Panc1 (cell line): ENCODE results near the gene ST8SIA1. TPM values are rescaled to one million over a fixed set of nuclear protein-coding genes. Genes with fewer than 3 reads are reported as not detected.

ENCODE experiments used
- ATAC-seq: fragments of 200-7000 bp; cut with Tn5 transposase; 2 replicates; pipeline ENCODE4 v1.9.1; 2020; ENCODE audit warnings: mild to moderate bottlenecking, moderate library complexity
- BruUV-seq: library from RNA; stranded (reverse); fragments of 400-500 nt; replicated peaks from 2 replicates; lab custom pipeline; 2021; lab: Mats Ljungman, UMichigan
- CTCF ChIA-PET: fragments of 300-600 bp; sonication (Branson Sonifier 250); formaldehyde crosslinking; loops from one replicate; lab custom pipeline; 2022; ENCODE audit warnings: antibody characterized with exemption; lab: Charles Lee
- POLR2A ChIA-PET: fragments of 300-600 bp; sonication (Branson Sonifier 250); formaldehyde crosslinking; loops from one replicate; lab custom pipeline; 2022; ENCODE audit warnings: antibody characterized with exemption; lab: Charles Lee
- DNase-seq: peaks from one replicate; pipeline ENCODE4 v3.0.0-alpha.2; 2010; ENCODE audit warnings: low read depth, low spot score
- H3K27ac ChIP-seq: 2 replicates; pipeline ENCODE4 v1.5.1; 2011; ENCODE audit warnings: mild to moderate bottlenecking, low read length, inconsistent platforms
- H3K27me3 ChIP-seq: fragments of 200-500 bp; sonication (Bioruptor generic); 2 replicates; pipeline ENCODE4 v1.6.0; 2014; ENCODE audit warnings: low read length, inconsistent platforms; ENCODE audit not compliant: control insufficient read depth, insufficient read depth
- H3K36me3 ChIP-seq: fragments of 200-500 bp; sonication (Bioruptor generic); 2 replicates; pipeline ENCODE4 v1.5.1; 2014; ENCODE audit warnings: inconsistent platforms, mild to moderate bottlenecking, low read length, moderate library complexity; ENCODE audit not compliant: control insufficient read depth, insufficient read depth
- H3K4me1 ChIP-seq: 2 replicates; pipeline ENCODE4 v1.5.1; 2011; ENCODE audit warnings: inconsistent platforms, mild to moderate bottlenecking, low read length, moderate library complexity; ENCODE audit not compliant: control insufficient read depth, insufficient read depth
- H3K4me3 ChIP-seq, 2 experiments: 2 replicates each; pipeline ENCODE4 v1.5.1; 2011 to 2012; ENCODE audit warnings: low read depth in 2 of 2, low read length in 2 of 2, mild to moderate bottlenecking in 2 of 2, inconsistent platforms in 1 of 2, moderate library complexity in 1 of 2
- H3K9me3 ChIP-seq: fragments of 200-500 bp; sonication (Bioruptor generic); 2 replicates; pipeline ENCODE4 v1.5.1; 2014; ENCODE audit warnings: low read depth, mild to moderate bottlenecking, inconsistent platforms, low read length, moderate library complexity; ENCODE audit not compliant: control insufficient read depth, insufficient read depth
- CTCF ChIP-seq: fragments of 450-650 bp; IDR thresholded peaks from 2 replicates; pipeline ENCODE4 v1.5.1; 2017; ENCODE audit warnings: mild to moderate bottlenecking
- POLR2AphosphoS5 ChIP-seq: IDR thresholded peaks from 2 replicates; pipeline ENCODE4 v1.6.1; 2012; ENCODE audit warnings: mild to moderate bottlenecking, low read depth, low read length, moderate library complexity
- REST ChIP-seq, 2 experiments: IDR thresholded peaks; 2 replicates each; pipeline ENCODE4 v1.6.1; 2011 to 2012; ENCODE audit warnings: low read depth in 2 of 2, control low read depth in 1 of 2, low read length in 1 of 2, mild to moderate bottlenecking in 1 of 2, moderate library complexity in 1 of 2; ENCODE audit not compliant: insufficient read depth in 1 of 2
- SIN3A ChIP-seq: IDR thresholded peaks from 2 replicates; pipeline ENCODE4 v1.6.1; 2012; ENCODE audit warnings: low read depth, mild to moderate bottlenecking, low read length, moderate library complexity, borderline replicate concordance; ENCODE audit not compliant: insufficient read depth
- TCF7L2 ChIP-seq: IDR thresholded peaks from 2 replicates; pipeline ENCODE4 v1.6.1; 2011; ENCODE audit warnings: mild to moderate bottlenecking, low read depth, low read length, inconsistent platforms
- in situ Hi-C: cut with HindIII; loops from 2 replicates; pipeline ENCODE4 v1.10.0; 2016; ENCODE audit warnings: low sequenced_read_pairs, low pct_unique_long_range_greater_than_20kb
- intact Hi-C: fragments of 100-400 bp; cut with micrococcal nuclease; formaldehyde crosslinking; loops from one replicate; pipeline ENCODE4 v1.10.0; 2022; ENCODE audit not compliant: unreplicated experiment
- total RNA-seq: library from RNA; stranded (reverse); gene quantifications from one replicate; pipeline ENCODE4 v1.2.1, GENCODE V29; 2021; ENCODE audit not compliant: unreplicated experiment

ST8SIA1 gene
- total RNA-seq, 1 experiment from 2014 or later, result 0.13 TPM

GRCh38 chr12:22322091-22322490, 12.4 kb downstream of the ST8SIA1 start:
- Histone ChIP-seq H3K9me3 (no peaks in the 10 kb centered on the region), H3K27ac (no peak overlapping the region), H3K4me1 (no peaks in the 10 kb centered on the region), H3K27me3 (no peaks in the 10 kb centered on the region), H3K4me3 (no peak overlapping the region), H3K36me3 (no peaks in the 10 kb centered on the region)
- ChIA-PET POLR2A (no interaction called here), CTCF (no interaction called here)
- intact Hi-C loops, result no loop called here
- no TSS peak for BruUV-seq
- in situ Hi-C loops, result no loop called here
- ATAC-seq (no peak), DNase-seq (no peak)
- no peak for TF ChIP-seq SIN3A
- TF ChIP-seq CTCF, result no peak
- no peak for TF ChIP-seq POLR2AphosphoS5
- TF ChIP-seq TCF7L2, result no peak
- TF ChIP-seq REST (IDR thresholded peaks at IDR 0.05; ENCODE audit: insufficient read depth in 1 of 2, low read depth in 2 of 2, low read length in 1 of 2), result no peak

GRCh38 chr12:22321638-22322037, 12.9 kb downstream of the ST8SIA1 start:
- Histone ChIP-seq H3K36me3 (no peaks in the 10 kb centered on the region), H3K4me1 (no peaks in the 10 kb centered on the region), H3K9me3 (no peaks in the 10 kb centered on the region), H3K27ac (no peak overlapping the region), H3K4me3 (no peak overlapping the region), H3K27me3 (no peaks in the 10 kb centered on the region)
- TF ChIP-seq CTCF (no peak), REST (IDR thresholded peaks at IDR 0.05; ENCODE audit: insufficient read depth in 1 of 2, low read depth in 2 of 2, low read length in 1 of 2) (no peak), POLR2AphosphoS5 (no peak), SIN3A (no peak), TCF7L2 (no peak)
- ChIA-PET CTCF (no interaction called here), POLR2A (no interaction called here)
- in situ Hi-C loops, result no loop called here
- intact Hi-C loops, result no loop called here
- no peak for ATAC-seq
- BruUV-seq, result no TSS peak
- DNase-seq, result no peak
